NB4 (cell line): ENCODE data around the gene C1orf210.

ENCODE experiments used
- MAX ChIP-seq: IDR thresholded peaks from 2 replicates; pipeline ENCODE4 v1.6.1; 2011; ENCODE audit warnings: low read depth, low read length
- MYC ChIP-seq: IDR thresholded peaks from 2 replicates; pipeline ENCODE4 v1.6.1; 2011; ENCODE audit warnings: low read depth, low read length
- POLR2A ChIP-seq: IDR thresholded peaks from 2 replicates; pipeline ENCODE4 v1.6.1; 2011; ENCODE audit warnings: mild to moderate bottlenecking; ENCODE audit not compliant: insufficient read length; ENCODE audit errors: extremely low read depth
- TF ChIP-seq, protein P1 (sequence below): IDR thresholded peaks from one replicate; pipeline ENCODE4 v1.5.1; 2012; ENCODE audit warnings: low read depth, low read length

- TF ChIP-seq, protein P1, sequence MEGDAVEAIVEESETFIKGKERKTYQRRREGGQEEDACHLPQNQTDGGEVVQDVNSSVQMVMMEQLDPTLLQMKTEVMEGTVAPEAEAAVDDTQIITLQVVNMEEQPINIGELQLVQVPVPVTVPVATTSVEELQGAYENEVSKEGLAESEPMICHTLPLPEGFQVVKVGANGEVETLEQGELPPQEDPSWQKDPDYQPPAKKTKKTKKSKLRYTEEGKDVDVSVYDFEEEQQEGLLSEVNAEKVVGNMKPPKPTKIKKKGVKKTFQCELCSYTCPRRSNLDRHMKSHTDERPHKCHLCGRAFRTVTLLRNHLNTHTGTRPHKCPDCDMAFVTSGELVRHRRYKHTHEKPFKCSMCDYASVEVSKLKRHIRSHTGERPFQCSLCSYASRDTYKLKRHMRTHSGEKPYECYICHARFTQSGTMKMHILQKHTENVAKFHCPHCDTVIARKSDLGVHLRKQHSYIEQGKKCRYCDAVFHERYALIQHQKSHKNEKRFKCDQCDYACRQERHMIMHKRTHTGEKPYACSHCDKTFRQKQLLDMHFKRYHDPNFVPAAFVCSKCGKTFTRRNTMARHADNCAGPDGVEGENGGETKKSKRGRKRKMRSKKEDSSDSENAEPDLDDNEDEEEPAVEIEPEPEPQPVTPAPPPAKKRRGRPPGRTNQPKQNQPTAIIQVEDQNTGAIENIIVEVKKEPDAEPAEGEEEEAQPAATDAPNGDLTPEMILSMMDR: no peak
- no peak for TF ChIP-seq POLR2A
- TF ChIP-seq MAX: no peak
- no peak for TF ChIP-seq MYC
Observed at GRCh38 chr1:43303471-43304313, 18.3 kb upstream of the C1orf210 start.
